ENCODE measurements around the gene KCNH2.

KCNH2 gene

GRCh38 chr7:150972741-150973140, 5.4 kb downstream of the KCNH2 start:
- Histone ChIP-seq H3K4me3 (ENCODE audit: low read length) (no peak overlapping the region), H3K4me1 (ENCODE audit: insufficient read depth, low read length) (peaks cover 32% of the 10 kb centered on the region), H3K9ac (ENCODE audit: low read depth, low read length) (no peak overlapping the region), H3K36me3 (ENCODE audit: insufficient read depth, low read length) (no peaks in the 10 kb centered on the region), H3K27ac (ENCODE audit: low read depth, low read length) (no peak overlapping the region), H3K27me3 (ENCODE audit: insufficient read depth, low read length) (peaks cover 39% of the 10 kb centered on the region), H3K9me3 (ENCODE audit: insufficient read depth, low read depth, low read length) (no peaks in the 10 kb centered on the region)
- WGBS, result 88% methylated on average over 8 of the region's 8 CpGs

- no peak overlapping the region for H3K4me3 ChIP-seq (ENCODE audit: low read length)
- no peaks in the 10 kb centered on the region for H3K9me3 ChIP-seq (ENCODE audit: insufficient read depth, low read depth, low read length)
- peaks cover 34% of the 10 kb centered on the region for H3K27me3 ChIP-seq (ENCODE audit: insufficient read depth, low read length)
- H3K27ac ChIP-seq (ENCODE audit: low read depth, low read length), result no peak overlapping the region
- no peaks in the 10 kb centered on the region for H3K36me3 ChIP-seq (ENCODE audit: insufficient read depth, low read length)
- peaks cover 29% of the 10 kb centered on the region for H3K4me1 ChIP-seq (ENCODE audit: insufficient read depth, low read length)
- no peak overlapping the region for H3K9ac ChIP-seq (ENCODE audit: low read depth, low read length)
- WGBS, result 86% methylated on average over 12 of the region's 12 CpGs
Observed at GRCh38 chr7:150972023-150972468, 6.1 kb downstream of the KCNH2 start.

- Histone ChIP-seq H3K9me3 (ENCODE audit: insufficient read depth, low read depth, low read length) (no peaks in the 10 kb centered on the region), H3K4me3 (ENCODE audit: low read length) (no peak overlapping the region), H3K36me3 (ENCODE audit: insufficient read depth, low read length) (no peaks in the 10 kb centered on the region), H3K27me3 (ENCODE audit: insufficient read depth, low read length) (peaks cover 29% of the 10 kb centered on the region), H3K9ac (ENCODE audit: low read depth, low read length) (no peak overlapping the region), H3K4me1 (ENCODE audit: insufficient read depth, low read length) (peaks cover 25% of the 10 kb centered on the region), H3K27ac (ENCODE audit: low read depth, low read length) (no peak overlapping the region)
- WGBS, result 83% methylated on average over 16 of the region's 16 CpGs
Observed at GRCh38 chr7:150971242-150972022, 6.7 kb downstream of the KCNH2 start.

- peaks cover 19% of the 10 kb centered on the region for H3K27me3 ChIP-seq (ENCODE audit: insufficient read depth, low read length)
Observed at GRCh38 chr7:150970424-150970823, 7.7 kb downstream of the KCNH2 start.

GRCh38 chr7:150969475-150969874, 8.6 kb downstream of the KCNH2 start:
- WGBS, result 71% methylated on average over 7 of the region's 7 CpGs
- Histone ChIP-seq H3K9ac (ENCODE audit: low read depth, low read length) (no peak overlapping the region), H3K9me3 (ENCODE audit: insufficient read depth, low read depth, low read length) (no peaks in the 10 kb centered on the region), H3K4me1 (ENCODE audit: insufficient read depth, low read length) (peaks cover 13% of the 10 kb centered on the region), H3K36me3 (ENCODE audit: insufficient read depth, low read length) (no peaks in the 10 kb centered on the region), H3K4me3 (ENCODE audit: low read length) (no peak overlapping the region), H3K27ac (ENCODE audit: low read depth, low read length) (no peak overlapping the region), H3K27me3 (ENCODE audit: insufficient read depth, low read length) (peaks cover 10% of the 10 kb centered on the region)

More at GRCh38 chr7:150970424-150970823, 7.7 kb downstream of the KCNH2 start:
- H3K4me3 ChIP-seq (ENCODE audit: low read length), result no peak overlapping the region
- H3K9me3 ChIP-seq (ENCODE audit: insufficient read depth, low read depth, low read length), result no peaks in the 10 kb centered on the region
- H3K36me3 ChIP-seq (ENCODE audit: insufficient read depth, low read length), result no peaks in the 10 kb centered on the region
- peaks cover 16% of the 10 kb centered on the region for H3K4me1 ChIP-seq (ENCODE audit: insufficient read depth, low read length)
- no peak overlapping the region for H3K27ac ChIP-seq (ENCODE audit: low read depth, low read length)
- 75% methylated on average over 11 of the region's 11 CpGs for WGBS
- H3K9ac ChIP-seq (ENCODE audit: low read depth, low read length), result no peak overlapping the region

- Histone ChIP-seq H3K27ac (ENCODE audit: low read depth, low read length) (no peak overlapping the region), H3K27me3 (ENCODE audit: insufficient read depth, low read length) (peaks cover 6% of the 10 kb centered on the region; the same call in 1 of the 2 replicates), H3K9me3 (ENCODE audit: insufficient read depth, low read depth, low read length) (no peaks in the 10 kb centered on the region), H3K36me3 (ENCODE audit: insufficient read depth, low read length) (no peaks in the 10 kb centered on the region), H3K4me1 (ENCODE audit: insufficient read depth, low read length) (peaks cover 13% of the 10 kb centered on the region), H3K4me3 (ENCODE audit: low read length) (no peak overlapping the region), H3K9ac (ENCODE audit: low read depth, low read length) (no peak overlapping the region)
- 76% methylated on average over 16 of the region's 16 CpGs for WGBS
Observed at GRCh38 chr7:150968734-150969372, 9.3 kb downstream of the KCNH2 start.

- 94% methylated on average over 15 of the region's 15 CpGs for WGBS
- Histone ChIP-seq H3K36me3 (ENCODE audit: insufficient read depth, low read length) (no peaks in the 10 kb centered on the region), H3K9me3 (ENCODE audit: insufficient read depth, low read depth, low read length) (no peaks in the 10 kb centered on the region), H3K4me1 (ENCODE audit: insufficient read depth, low read length) (peaks cover 13% of the 10 kb centered on the region), H3K27ac (ENCODE audit: low read depth, low read length) (no peak overlapping the region), H3K9ac (ENCODE audit: low read depth, low read length) (no peak overlapping the region), H3K27me3 (ENCODE audit: insufficient read depth, low read length) (no peaks in the 10 kb centered on the region; the same call in 1 of the 2 replicates), H3K4me3 (ENCODE audit: low read length) (no peak overlapping the region)
Observed at GRCh38 chr7:150968056-150968733, 9.9 kb downstream of the KCNH2 start.

- Histone ChIP-seq H3K27me3 (ENCODE audit: insufficient read depth, low read length) (no peaks in the 10 kb centered on the region), H3K4me1 (ENCODE audit: insufficient read depth, low read length) (peaks cover 18% of the 10 kb centered on the region)
- WGBS, result 93% methylated on average over 6 of the region's 6 CpGs
Observed at GRCh38 chr7:150967349-150967748, 10.8 kb downstream of the KCNH2 start.

GRCh38 chr7:150966002-150966401, 12.1 kb downstream of the KCNH2 start:
- Histone ChIP-seq H3K4me3 (ENCODE audit: low read length) (no peak overlapping the region), H3K4me1 (ENCODE audit: insufficient read depth, low read length) (peaks cover 17% of the 10 kb centered on the region), H3K27me3 (ENCODE audit: insufficient read depth, low read length) (no peaks in the 10 kb centered on the region), H3K9me3 (ENCODE audit: insufficient read depth, low read depth, low read length) (no peaks in the 10 kb centered on the region), H3K9ac (ENCODE audit: low read depth, low read length) (no peak overlapping the region), H3K36me3 (ENCODE audit: insufficient read depth, low read length) (no peaks in the 10 kb centered on the region), H3K27ac (ENCODE audit: low read depth, low read length) (no peak overlapping the region)
- WGBS, result 90% methylated on average over 1 of the region's 1 CpG

More at GRCh38 chr7:150967349-150967748, 10.8 kb downstream of the KCNH2 start:
- Histone ChIP-seq H3K27ac (ENCODE audit: low read depth, low read length) (no peak overlapping the region), H3K9me3 (ENCODE audit: insufficient read depth, low read depth, low read length) (no peaks in the 10 kb centered on the region), H3K4me3 (ENCODE audit: low read length) (no peak overlapping the region), H3K36me3 (ENCODE audit: insufficient read depth, low read length) (no peaks in the 10 kb centered on the region), H3K9ac (ENCODE audit: low read depth, low read length) (no peak overlapping the region)

- no peak overlapping the region for H3K9ac ChIP-seq (ENCODE audit: low read depth, low read length)
- H3K27me3 ChIP-seq (ENCODE audit: insufficient read depth, low read length), result no peaks in the 10 kb centered on the region
- H3K9me3 ChIP-seq (ENCODE audit: insufficient read depth, low read depth, low read length), result no peaks in the 10 kb centered on the region
- WGBS, result 90% methylated on average over 16 of the region's 16 CpGs
- H3K36me3 ChIP-seq (ENCODE audit: insufficient read depth, low read length), result no peaks in the 10 kb centered on the region
- peaks cover 17% of the 10 kb centered on the region for H3K4me1 ChIP-seq (ENCODE audit: insufficient read depth, low read length)
- no peak overlapping the region for H3K4me3 ChIP-seq (ENCODE audit: low read length)
- no peak overlapping the region for H3K27ac ChIP-seq (ENCODE audit: low read depth, low read length)
Observed at GRCh38 chr7:150965273-150965830, 12.8 kb downstream of the KCNH2 start.

All from HUES64 (cell line).